A549 (cell line): ENCODE measurements around the gene PGGHG. TPM values are rescaled to one million over a fixed set of nuclear protein-coding genes. Genes with fewer than 3 reads are reported as not detected.

Source experiments
- ATAC-seq, 2 experiments: fragments of 200-7000 bp in 1 of 2; fragments of >200 bp in 1 of 2; cut with Nextera tagmentation in 1 of 2; cut with Tn5 transposase in 1 of 2; 3 replicates each; pipeline versions ENCODE4 v1.8.0 to v1.9.1; 2018 to 2020; ENCODE audit warnings: mild to moderate bottlenecking in 1 of 2, moderate library complexity in 1 of 2
- CTCF ChIA-PET: fragments of 300-600 bp; sonication (Branson Sonifier 250); formaldehyde crosslinking; extraction: SDS; loops from one replicate; lab custom pipeline; 2021; ENCODE audit warnings: antibody characterized with exemption, inconsistent platforms; lab: Yijun Ruan, JAX
- POLR2A ChIA-PET: fragments of 350-600 bp; formaldehyde crosslinking; extraction: SDS; loops from one replicate; lab custom pipeline; 2021; ENCODE audit warnings: antibody characterized with exemption, inconsistent platforms; lab: Yijun Ruan, JAX
- DNase-seq, 2 experiments: peaks; one replicate each; pipeline versions ENCODE4 v3.0.0 to v3.0.0-alpha.2; 2011 to 2016; ENCODE audit warnings: low read depth in 1 of 2, low spot score in 1 of 2
- FAIRE-seq: peaks from 2 replicates; lab custom pipeline; 2011; peaks lifted over from hg19 to GRCh38; lab: Jason Lieb, UNC
- H3K27ac ChIP-seq, 2 experiments: fragments of >200 bp; sonication (Bioruptor Twin); formaldehyde crosslinking; 3 replicates each; pipeline ENCODE4 v1.5.1; 2016 to 2017
- H3K4me1 ChIP-seq: fragments of >200 bp; sonication (Bioruptor Twin); formaldehyde crosslinking; 3 replicates; pipeline ENCODE4 v1.6.1; 2016
- H3K4me2 ChIP-seq: fragments of >200 bp; sonication (Bioruptor Twin); formaldehyde crosslinking; 3 replicates; pipeline ENCODE4 v1.6.1; 2016
- H3K4me3 ChIP-seq: fragments of >200 bp; sonication (Bioruptor Twin); formaldehyde crosslinking; 3 replicates; pipeline ENCODE4 v1.5.1; 2016
- H3K9me3 ChIP-seq: fragments of >200 bp; sonication (Bioruptor Twin); formaldehyde crosslinking; 3 replicates; pipeline ENCODE4 v1.6.1; 2016
- CHD2 ChIP-seq: fragments of 150-350 bp; IDR thresholded peaks from 2 replicates; pipeline ENCODE4 v1.6.1; 2014; ENCODE audit warnings: low read length; ENCODE audit not compliant: partially characterized antibody
- HOXB13 ChIP-seq: fragments of 250-450 bp; sonication (Bioruptor Pico); IDR thresholded peaks from 2 replicates; pipeline ENCODE4 v1.5.0; 2020; ENCODE audit warnings: low read depth, mild to moderate bottlenecking, moderate library complexity
- MAFK ChIP-seq: fragments of 450-650 bp; IDR thresholded peaks from 2 replicates; pipeline ENCODE4 v1.6.1; 2014; ENCODE audit not compliant: partially characterized antibody
- MAZ ChIP-seq: fragments of 150-350 bp; IDR thresholded peaks from 2 replicates; pipeline ENCODE4 v1.6.1; 2014; ENCODE audit warnings: antibody characterized with exemption, low read depth, low read length, borderline replicate concordance
- NR3C1 ChIP-seq: fragments of >200 bp; sonication (Bioruptor Twin); formaldehyde crosslinking; IDR thresholded peaks from 3 replicates; pipeline ENCODE4 v1.6.1; 2017
- RARB ChIP-seq: fragments of 250-450 bp; sonication (Bioruptor Pico); IDR thresholded peaks from 2 replicates; pipeline ENCODE4 v1.8.0; 2021; ENCODE audit warnings: mild to moderate bottlenecking, moderate library complexity
- ZFP36 ChIP-seq: fragments of 450-650 bp; IDR thresholded peaks from 2 replicates; pipeline ENCODE4 v1.6.1; 2014; ENCODE audit warnings: borderline replicate concordance; ENCODE audit not compliant: partially characterized antibody
- WGBS: methylation state at CpG from one replicate; pipeline ENCODE4 v1.1.6; 2017; ENCODE audit errors: missing lambda C conversion rate; 5-methylcytosine and 5-hydroxymethylcytosine counted together
- polyA plus RNA-seq, 4 experiments: library from polyadenylated mRNA; depleted of rRNA in 3 of 4; stranded (reverse); fragments of >200 nt; fragmentation: RNase III in 1 of 4; extraction: RNeasy Plus Mini Kit Qiagen cat#74134 plus additional on column Dnase treatment in 1 of 4; gene quantifications; 2 replicates in 3 of 4; 3 replicates in 1 of 4; pipeline ENCODE4 v1.2.3, GENCODE V29; 2011 to 2017
- small RNA-seq, 6 experiments: library from RNA; depleted of rRNA; stranded (forward); fragments of <200 nt; gene quantifications; one replicate each; pipeline ENCODE3, GENCODE V24; 2012
- TF ChIP-seq, protein P1 (sequence below): fragments of 250-450 bp; sonication (Bioruptor Pico); IDR thresholded peaks from 2 replicates; pipeline ENCODE4 v1.5.0; 2021; ENCODE audit warnings: mild to moderate bottlenecking, moderate library complexity, borderline replicate concordance

The PGGHG gene
- polyA plus RNA-seq, 2 of the 4 experiments (the other 2 are of a cell fraction) = 7.2 to 19.5 TPM

- TF ChIP-seq, protein P1, sequence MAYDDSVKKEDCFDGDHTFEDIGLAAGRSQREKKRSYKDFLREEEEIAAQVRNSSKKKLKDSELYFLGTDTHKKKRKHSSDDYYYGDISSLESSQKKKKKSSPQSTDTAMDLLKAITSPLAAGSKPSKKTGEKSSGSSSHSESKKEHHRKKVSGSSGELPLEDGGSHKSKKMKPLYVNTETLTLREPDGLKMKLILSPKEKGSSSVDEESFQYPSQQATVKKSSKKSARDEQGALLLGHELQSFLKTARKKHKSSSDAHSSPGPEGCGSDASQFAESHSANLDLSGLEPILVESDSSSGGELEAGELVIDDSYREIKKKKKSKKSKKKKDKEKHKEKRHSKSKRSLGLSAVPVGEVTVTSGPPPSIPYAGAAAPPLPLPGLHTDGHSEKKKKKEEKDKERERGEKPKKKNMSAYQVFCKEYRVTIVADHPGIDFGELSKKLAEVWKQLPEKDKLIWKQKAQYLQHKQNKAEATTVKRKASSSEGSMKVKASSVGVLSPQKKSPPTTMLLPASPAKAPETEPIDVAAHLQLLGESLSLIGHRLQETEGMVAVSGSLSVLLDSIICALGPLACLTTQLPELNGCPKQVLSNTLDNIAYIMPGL (CRISPR knock-in tag) = no peak
Observed at GRCh38 chr11:340539-341512, 51.9 kb downstream of the PGGHG start (continued).

DNA sequence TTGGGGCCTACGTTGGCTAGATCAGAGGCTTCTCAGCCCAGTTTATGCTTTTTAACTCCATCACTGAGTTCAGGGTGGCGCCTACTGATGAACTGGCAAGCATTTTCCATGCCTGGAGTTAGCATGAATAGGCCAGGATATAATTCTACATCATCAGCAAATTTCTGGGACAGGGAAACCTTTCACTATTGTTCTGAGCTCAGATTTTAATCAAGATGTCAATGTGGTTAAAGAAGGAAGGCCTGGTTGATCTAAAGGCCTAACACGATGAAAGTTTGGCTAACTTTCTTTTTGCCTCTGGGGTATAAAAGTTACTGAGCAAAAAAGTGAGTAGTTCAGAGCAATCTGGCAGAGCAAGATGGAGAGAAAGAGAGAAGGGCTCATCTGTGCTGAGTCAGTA is 53.4 kb downstream of the PGGHG start:
- ATAC-seq = no peak
- H3K4me3 ChIP-seq = no peak overlapping the region

GRCh38 chr11:344836-345578 is 56.1 kb downstream of the PGGHG start:
- no peak overlapping the region for H3K27ac ChIP-seq
- H3K9me3 ChIP-seq = no peaks in the 10 kb centered on the region
- POLR2A ChIA-PET = interaction anchor here (0.8 to 1.4 kb wide), 2 partner anchors 11 kb away, joined by 4 to 6 read pairs; no protein-coding TSS in a partner anchor
- DNase-seq (no peak), FAIRE-seq (no peak), ATAC-seq (no peak)
- CTCF ChIA-PET = interaction anchor here (0.7 to 1.6 kb wide), 9 partner anchors 8 to 452 kb away, joined by 3 to 6 read pairs (median 3); no protein-coding TSS in a partner anchor
- 82% methylated on average over 11 of the region's 11 CpGs for WGBS
- no peak overlapping the region for H3K4me3 ChIP-seq
- TF ChIP-seq NR3C1 (no peak), ZFP36 (no peak), CHD2 (no peak), RARB (no peak), MAZ (no peak)
- H3K4me1 ChIP-seq = no peaks in the 10 kb centered on the region
- H3K4me2 ChIP-seq = no peak overlapping the region

More for the DNA sequence above, 53.4 kb downstream of the PGGHG start:
- no peak overlapping the region for H3K27ac ChIP-seq
- no peak for DNase-seq
- ChIA-PET POLR2A (no interaction called here), CTCF (no interaction called here)
- no peaks in the 10 kb centered on the region for H3K9me3 ChIP-seq
- no peak for FAIRE-seq
- no peaks in the 10 kb centered on the region for H3K4me1 ChIP-seq
- WGBS = 89% methylated on average over 3 of the region's 3 CpGs
- H3K4me2 ChIP-seq = no peak overlapping the region
- TF ChIP-seq HOXB13 (CRISPR knock-in tag) (no peak), MAFK (peak; percentile 84)
- TF ChIP-seq, all 56 proteins: peak for 1

Small RNAs within 50 kb of the gene (small RNA-seq; reads per million reads assigned to genes)
- 0 to 0.26 (median 0) reads per million in 6 experiments for gene AC136475.6

Other genes starting within 250 kb of the PGGHG start
- not detected in 2 replicates for gene SCGB1C1, start 96.0 kb upstream of the PGGHG start, polyA plus RNA-seq (2011; rRNA removed)
- gene SCGB1C1, start 96.0 kb upstream of the PGGHG start, polyA plus RNA-seq (2017; fragmentation: RNase III; extraction: RNeasy Plus Mini Kit Qiagen cat#74134 plus additional on column Dnase treatment) = not detected in 3 replicates
- gene BET1L, start 81.7 kb upstream of the PGGHG start, polyA plus RNA-seq (2011; rRNA removed) = 44.5 and 54.0 TPM in 2 replicates
- 26.4 to 28.5 TPM (median 28.3 TPM) in 3 replicates for gene BET1L, start 81.7 kb upstream of the PGGHG start, polyA plus RNA-seq (2017; fragmentation: RNase III; extraction: RNeasy Plus Mini Kit Qiagen cat#74134 plus additional on column Dnase treatment)
- 82.0 and 119 TPM in 2 replicates for gene RIC8A, start 81.4 kb upstream of the PGGHG start, polyA plus RNA-seq (2011; rRNA removed)
- 101 to 111 TPM (median 108 TPM) in 3 replicates for gene RIC8A, start 81.4 kb upstream of the PGGHG start, polyA plus RNA-seq (2017; fragmentation: RNase III; extraction: RNeasy Plus Mini Kit Qiagen cat#74134 plus additional on column Dnase treatment)
- gene SIRT3, start 52.8 kb upstream of the PGGHG start, polyA plus RNA-seq (2011; rRNA removed) = 18.4 and 22.3 TPM in 2 replicates
- gene SIRT3, start 52.8 kb upstream of the PGGHG start, polyA plus RNA-seq (2017; fragmentation: RNase III; extraction: RNeasy Plus Mini Kit Qiagen cat#74134 plus additional on column Dnase treatment) = 19.2 to 20.8 TPM (median 20.3 TPM) in 3 replicates
- 144 and 153 TPM in 2 replicates for gene PSMD13, start 52.1 kb upstream of the PGGHG start, polyA plus RNA-seq (2011; rRNA removed)
- 198 to 215 TPM (median 198 TPM) in 3 replicates for gene PSMD13, start 52.1 kb upstream of the PGGHG start, polyA plus RNA-seq (2017; fragmentation: RNase III; extraction: RNeasy Plus Mini Kit Qiagen cat#74134 plus additional on column Dnase treatment)
- 0.03 TPM in 1 of 2 replicates, not detected in the other for gene NLRP6, start 10.7 kb upstream of the PGGHG start, polyA plus RNA-seq (2011; rRNA removed)
- not detected in 3 replicates for gene NLRP6, start 10.7 kb upstream of the PGGHG start, polyA plus RNA-seq (2017; fragmentation: RNase III; extraction: RNeasy Plus Mini Kit Qiagen cat#74134 plus additional on column Dnase treatment)
- not detected in 2 replicates for gene IFITM5, start 10.4 kb downstream of the PGGHG start, polyA plus RNA-seq (2011; rRNA removed)
- not detected in 3 replicates for gene IFITM5, start 10.4 kb downstream of the PGGHG start, polyA plus RNA-seq (2017; fragmentation: RNase III; extraction: RNeasy Plus Mini Kit Qiagen cat#74134 plus additional on column Dnase treatment)
- gene IFITM2, start 18.7 kb downstream of the PGGHG start, polyA plus RNA-seq (2011; rRNA removed) = 36.4 and 61.3 TPM in 2 replicates
- gene IFITM2, start 18.7 kb downstream of the PGGHG start, polyA plus RNA-seq (2017; fragmentation: RNase III; extraction: RNeasy Plus Mini Kit Qiagen cat#74134 plus additional on column Dnase treatment) = 38.8 to 52.7 TPM (median 43.6 TPM) in 3 replicates
- gene IFITM1, start 24.9 kb downstream of the PGGHG start, polyA plus RNA-seq (2011; rRNA removed) = 1.7 and 2.4 TPM in 2 replicates
- 0.14 to 0.16 TPM in 2 of 3 replicates, not detected in the other for gene IFITM1, start 24.9 kb downstream of the PGGHG start, polyA plus RNA-seq (2017; fragmentation: RNase III; extraction: RNeasy Plus Mini Kit Qiagen cat#74134 plus additional on column Dnase treatment)
- 8.6 and 10.8 TPM in 2 replicates for gene IFITM3, start 31.7 kb downstream of the PGGHG start, polyA plus RNA-seq (2011; rRNA removed)
- 8.3 to 13.5 TPM (median 11.3 TPM) in 3 replicates for gene IFITM3, start 31.7 kb downstream of the PGGHG start, polyA plus RNA-seq (2017; fragmentation: RNase III; extraction: RNeasy Plus Mini Kit Qiagen cat#74134 plus additional on column Dnase treatment)
- gene B4GALNT4, start 80.4 kb downstream of the PGGHG start, polyA plus RNA-seq (2011; rRNA removed) = 5.1 and 5.3 TPM in 2 replicates
- gene B4GALNT4, start 80.4 kb downstream of the PGGHG start, polyA plus RNA-seq (2017; fragmentation: RNase III; extraction: RNeasy Plus Mini Kit Qiagen cat#74134 plus additional on column Dnase treatment) = 20.4 to 28.0 TPM (median 27.5 TPM) in 3 replicates
- gene PKP3, start 105.1 kb downstream of the PGGHG start, polyA plus RNA-seq (2011; rRNA removed) = 12.1 and 13.9 TPM in 2 replicates
- 22.3 to 25.9 TPM (median 23.4 TPM) in 3 replicates for gene PKP3, start 105.1 kb downstream of the PGGHG start, polyA plus RNA-seq (2017; fragmentation: RNase III; extraction: RNeasy Plus Mini Kit Qiagen cat#74134 plus additional on column Dnase treatment)
- 27.7 and 27.8 TPM in 2 replicates for gene SIGIRR, start 125.9 kb downstream of the PGGHG start, polyA plus RNA-seq (2011; rRNA removed)
- gene SIGIRR, start 125.9 kb downstream of the PGGHG start, polyA plus RNA-seq (2017; fragmentation: RNase III; extraction: RNeasy Plus Mini Kit Qiagen cat#74134 plus additional on column Dnase treatment) = 56.6 to 66.4 TPM (median 58.6 TPM) in 3 replicates
- 0.66 and 0.70 TPM in 2 replicates for gene ANO9, start 152.9 kb downstream of the PGGHG start, polyA plus RNA-seq (2011; rRNA removed)
- gene ANO9, start 152.9 kb downstream of the PGGHG start, polyA plus RNA-seq (2017; fragmentation: RNase III; extraction: RNeasy Plus Mini Kit Qiagen cat#74134 plus additional on column Dnase treatment) = 0.50 to 0.55 TPM (median 0.51 TPM) in 3 replicates
- 23.4 and 28.9 TPM in 2 replicates for gene PTDSS2, start 161.2 kb downstream of the PGGHG start, polyA plus RNA-seq (2011; rRNA removed)
- gene PTDSS2, start 161.2 kb downstream of the PGGHG start, polyA plus RNA-seq (2017; fragmentation: RNase III; extraction: RNeasy Plus Mini Kit Qiagen cat#74134 plus additional on column Dnase treatment) = 34.3 to 39.4 TPM (median 38.9 TPM) in 3 replicates
- 85.8 and 108 TPM in 2 replicates for gene RNH1, start 218.1 kb downstream of the PGGHG start, polyA plus RNA-seq (2011; rRNA removed)
- gene RNH1, start 218.1 kb downstream of the PGGHG start, polyA plus RNA-seq (2017; fragmentation: RNase III; extraction: RNeasy Plus Mini Kit Qiagen cat#74134 plus additional on column Dnase treatment) = 131 to 135 TPM (median 135 TPM) in 3 replicates
- 56.3 and 63.3 TPM in 2 replicates for gene HRAS, start 246.4 kb downstream of the PGGHG start, polyA plus RNA-seq (2011; rRNA removed)
- gene HRAS, start 246.4 kb downstream of the PGGHG start, polyA plus RNA-seq (2017; fragmentation: RNase III; extraction: RNeasy Plus Mini Kit Qiagen cat#74134 plus additional on column Dnase treatment) = 86.9 to 96.3 TPM (median 88.2 TPM) in 3 replicates
- gene LRRC56, start 248.4 kb downstream of the PGGHG start, polyA plus RNA-seq (2011; rRNA removed) = 0.30 and 0.32 TPM in 2 replicates
- 0.47 to 1.1 TPM (median 1.0 TPM) in 3 replicates for gene LRRC56, start 248.4 kb downstream of the PGGHG start, polyA plus RNA-seq (2017; fragmentation: RNase III; extraction: RNeasy Plus Mini Kit Qiagen cat#74134 plus additional on column Dnase treatment)